ENCODE results near the gene RFESD.

GRCh38 chr5:95613514-95613913, 33.1 kb upstream of the RFESD start:
- TF ChIP-seq NFE2L2 (IDR thresholded peaks at IDR 0.05; ENCODE audit: low read depth, low read length) (no peak), CTCF (conservative IDR thresholded peaks at IDR 0.05; ENCODE audit: low read depth, low read length) (no peak), POLR2A (IDR thresholded peaks at IDR 0.05; ENCODE audit: low read depth, low read length) (no peak), RAD21 (IDR thresholded peaks at IDR 0.05; ENCODE audit: low read length) (no peak), SMC3 (IDR thresholded peaks at IDR 0.05; ENCODE audit: low read depth, low read length) (no peak)

All from IMR-90 (cell line).